LHCN-M2 (cell line): ENCODE results near the gene DUSP12. TPM values are rescaled to one million over a fixed set of nuclear protein-coding genes. Genes with fewer than 3 reads are reported as not detected.

Experiments
- total RNA-seq: library from RNA; depleted of rRNA; stranded (reverse); fragments of >200 nt; gene quantifications from 2 replicates; pipeline ENCODE4 v1.2.3, GENCODE V29; 2014; rRNA removed

DUSP12 gene
- total RNA-seq, 1 experiment from 2014 or later: 28.0 TPM

Other genes starting within 250 kb of the DUSP12 start
- 0.45 TPM in 1 of 2 replicates, not detected in the other for gene FCGR2A, start 244.3 kb upstream of the DUSP12 start, total RNA-seq
- 0.11 TPM in 1 of 2 replicates, not detected in the other for gene HSPA6, start 225.2 kb upstream of the DUSP12 start, total RNA-seq
- gene FCGR3A, start 200.0 kb upstream of the DUSP12 start, total RNA-seq: not detected in 2 replicates
- not detected in 2 replicates for gene FCGR3B, start 118.6 kb upstream of the DUSP12 start, total RNA-seq
- gene FCGR2B, start 86.6 kb upstream of the DUSP12 start, total RNA-seq: not detected in 2 replicates
- gene FCRLA, start 42.6 kb upstream of the DUSP12 start, total RNA-seq: 0.51 TPM in 1 of 2 replicates, not detected in the other
- 0.64 and 0.75 TPM in 2 replicates for gene FCRLB, start 28.2 kb upstream of the DUSP12 start, total RNA-seq
- gene ATF6, start 16.5 kb downstream of the DUSP12 start, total RNA-seq: 19.0 and 23.5 TPM in 2 replicates